Measurements from ENCODE around the gene ADGRG3.

GRCh38 chr16:57683636-57684545, 15.8 kb downstream of the ADGRG3 start:
- TF ChIP-seq CTCF (tag by site-specific recombination; IDR thresholded peaks at IDR 0.05) (no peak), ZNF10 (tag by site-specific recombination; IDR thresholded peaks at IDR 0.05) (no peak)
